GM12874 (cell line): Measurements from ENCODE around the gene CANT1.

Source experiments
- CTCF ChIP-seq: IDR thresholded peaks from 2 replicates; pipeline ENCODE4 v1.5.1; 2011; ENCODE audit warnings: low read depth, mild to moderate bottlenecking, control low read depth, low read length, moderate library complexity; ENCODE audit not compliant: insufficient read depth

The CANT1 gene

DNA sequence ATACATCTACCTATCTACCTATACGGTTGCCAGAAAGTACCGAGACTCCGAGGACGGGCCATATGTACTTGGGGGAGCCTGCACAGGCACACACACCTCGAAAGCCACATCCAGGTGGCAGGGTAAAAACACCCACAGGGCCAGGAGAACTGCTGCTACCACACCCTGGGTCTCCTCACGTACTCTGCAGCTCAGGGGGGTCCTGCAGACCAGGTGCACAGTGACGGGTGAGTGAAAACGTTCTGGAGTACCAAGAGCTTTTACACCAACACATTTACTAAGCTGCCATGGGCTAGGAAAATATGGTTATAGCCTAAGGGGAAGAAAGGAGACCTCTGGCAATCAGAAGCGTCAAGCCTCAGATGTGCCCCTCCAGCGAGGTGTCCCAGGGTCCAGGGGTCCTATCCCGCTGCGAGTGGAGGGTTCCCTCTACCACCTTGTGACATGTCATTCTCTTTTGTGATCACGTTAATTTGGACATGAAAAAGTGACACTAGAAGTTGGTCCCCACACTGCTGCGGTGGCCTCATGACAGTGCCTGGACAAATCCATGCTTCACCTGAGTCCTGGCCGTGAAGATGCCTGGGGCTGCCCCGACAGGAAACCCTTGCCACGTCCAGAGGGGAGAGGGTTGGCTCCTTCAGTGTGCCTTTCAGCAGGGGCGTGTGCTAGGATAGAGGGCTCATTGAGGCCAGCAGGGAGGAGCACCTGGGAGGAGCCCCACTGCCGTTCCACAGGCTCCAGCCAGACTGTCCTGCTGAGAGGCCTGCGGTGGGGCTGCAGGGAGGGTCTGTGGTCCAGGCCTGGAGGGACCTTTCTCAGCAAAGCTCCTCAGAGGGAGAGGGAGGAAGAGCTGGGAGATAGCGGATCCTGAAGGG lies 1.8 kb downstream of the CANT1 start:
- TF ChIP-seq CTCF, result no peak

GRCh38 chr17:79006794-79007503 lies 2.6 kb downstream of the CANT1 start:
- TF ChIP-seq CTCF, result no peak

DNA sequence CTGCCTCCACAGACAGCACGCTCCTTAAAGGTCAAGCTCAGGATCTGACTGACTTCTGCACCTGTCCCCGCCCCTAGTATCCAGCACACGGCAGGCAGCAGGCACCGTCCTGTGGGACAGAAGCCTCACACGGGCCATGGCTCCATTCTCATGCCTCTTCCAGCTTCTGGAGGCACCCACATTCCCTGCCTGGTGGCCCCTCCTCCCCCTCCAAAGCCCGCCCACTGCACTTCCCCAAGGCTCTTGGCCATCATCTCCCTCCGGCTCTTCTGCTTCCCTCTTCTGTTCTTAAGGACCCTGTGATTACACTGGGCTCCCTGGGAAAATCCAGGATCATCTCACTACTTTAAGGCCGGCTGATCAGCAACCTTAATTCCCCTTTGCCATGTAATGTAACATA lies 3.5 kb downstream of the CANT1 start:
- TF ChIP-seq CTCF, result no peak

DNA sequence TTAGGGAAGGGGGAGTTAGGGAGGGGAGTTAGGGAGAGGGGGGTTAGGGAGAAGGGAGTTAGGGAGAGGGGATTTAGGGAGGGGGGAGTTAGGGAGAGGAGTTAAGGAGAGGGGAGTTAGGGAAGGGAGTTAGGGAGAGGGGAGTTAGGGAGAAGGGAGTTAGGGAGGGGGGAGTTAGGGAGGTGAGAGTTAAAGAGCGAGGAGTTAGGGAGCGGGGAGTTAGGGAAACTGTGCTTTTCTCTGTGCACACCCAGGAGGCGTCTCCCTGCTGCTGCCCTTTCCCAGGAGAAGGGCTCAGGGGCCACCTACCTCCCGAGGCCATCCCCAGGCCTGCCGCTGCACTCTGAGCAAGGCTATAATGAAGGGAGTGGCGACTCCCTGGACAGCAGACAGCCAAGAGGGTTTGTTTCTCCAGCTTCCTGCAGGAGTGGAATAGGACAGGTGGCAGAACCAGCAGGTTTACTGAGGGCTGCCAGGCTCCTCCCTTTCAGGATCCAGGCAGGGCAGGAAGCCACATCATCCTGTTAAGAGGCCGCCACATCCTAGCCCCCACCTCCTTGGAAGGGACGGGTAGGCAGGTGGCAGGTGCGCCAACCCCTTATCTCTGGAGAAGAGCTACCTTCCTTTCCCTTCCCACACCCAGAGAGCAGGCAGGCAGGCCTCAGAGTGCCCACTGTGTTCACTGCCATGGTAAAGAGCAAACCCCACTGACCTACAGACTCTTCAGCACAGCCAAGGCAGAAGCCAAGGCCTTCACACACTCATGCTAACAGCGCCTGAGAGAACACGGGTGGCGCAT lies 4.3 kb downstream of the CANT1 start:
- no peak for TF ChIP-seq CTCF

DNA sequence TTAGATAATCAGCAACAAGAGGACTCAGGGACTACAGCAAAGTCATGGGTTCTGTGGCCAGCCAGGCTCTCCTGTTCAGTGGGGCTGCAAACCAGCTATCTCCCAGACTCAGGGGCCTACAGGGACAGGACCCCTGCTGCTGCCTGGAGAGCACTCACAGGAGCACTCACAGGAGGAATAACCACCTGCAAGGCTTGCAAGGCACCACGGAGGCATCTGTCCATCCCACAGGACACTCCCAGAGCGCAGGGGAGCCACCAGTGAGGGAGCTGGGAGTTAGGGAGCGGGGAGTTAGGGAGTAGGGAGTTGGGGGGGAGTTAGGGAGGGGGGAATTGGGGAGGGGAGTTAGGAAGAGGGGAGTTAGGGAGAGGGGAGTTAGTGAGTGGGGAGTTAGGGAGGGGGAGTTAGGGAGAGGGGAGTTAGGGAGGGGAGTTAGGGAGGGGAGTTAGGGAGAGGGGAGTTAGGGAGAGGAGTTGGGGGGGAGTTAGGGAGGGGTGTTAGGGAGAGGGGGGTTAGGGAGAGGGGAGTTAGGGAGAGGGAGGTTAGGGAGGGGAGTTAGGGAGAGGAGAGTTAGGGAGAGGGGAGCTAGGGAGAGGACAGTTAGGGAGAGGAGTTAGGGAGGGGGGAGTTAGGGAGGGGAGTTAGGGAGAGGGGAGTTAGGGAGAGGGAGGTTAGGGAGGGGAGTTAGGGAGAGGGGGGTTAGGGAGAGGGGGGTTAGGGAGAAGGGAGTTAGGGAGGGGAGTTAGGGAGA lies 5.7 kb downstream of the CANT1 start:
- TF ChIP-seq CTCF, result no peak

DNA sequence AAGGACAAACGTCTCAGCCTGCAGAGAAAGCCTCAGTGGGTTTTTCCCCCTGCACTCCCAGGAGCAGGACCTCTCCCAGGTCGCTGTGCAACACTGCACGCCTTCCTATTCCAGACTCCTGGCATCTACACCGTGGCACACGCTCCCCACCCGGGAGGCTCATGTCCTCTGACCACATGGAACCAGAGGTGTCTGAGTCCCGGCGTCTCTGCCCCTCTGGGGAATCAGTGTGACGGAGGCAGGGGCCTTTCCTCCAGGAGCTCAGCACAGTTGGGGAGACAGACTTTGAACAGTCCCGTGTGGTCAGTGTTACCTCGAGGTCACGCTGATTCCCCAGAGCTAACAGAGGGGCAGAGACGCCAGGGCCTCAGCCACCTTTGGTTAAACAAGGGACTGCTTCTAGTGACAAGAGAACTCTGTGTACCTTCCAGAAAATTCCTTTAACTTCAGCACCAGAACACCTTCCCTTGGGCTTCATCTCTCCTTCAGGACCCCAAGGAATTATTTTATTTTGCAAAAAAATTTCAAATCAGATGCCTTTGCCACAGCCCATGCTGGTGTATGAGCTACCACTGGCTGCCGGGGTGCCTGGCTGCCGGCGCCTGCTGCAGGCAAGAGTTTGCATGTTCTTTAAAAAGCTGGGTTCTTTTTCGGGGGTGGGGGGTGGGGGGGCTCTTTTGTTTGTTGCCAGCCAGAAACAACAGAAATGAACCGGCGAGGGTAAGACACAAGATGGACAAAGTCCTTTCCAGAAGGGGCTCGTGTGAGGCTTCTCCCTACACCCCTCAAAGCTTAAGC lies 6.6 kb downstream of the CANT1 start:
- no peak for TF ChIP-seq CTCF
